Measurements from ENCODE around the gene GPR85.

GRCh38 chr7:113040849-113041248 is 45.8 kb downstream of the GPR85 start:
- TF ChIP-seq EZH2 (optimal IDR thresholded peaks at IDR 0.05; ENCODE audit: low read depth, low read length) = no peak
- TF ChIP-seq, protein P1, sequence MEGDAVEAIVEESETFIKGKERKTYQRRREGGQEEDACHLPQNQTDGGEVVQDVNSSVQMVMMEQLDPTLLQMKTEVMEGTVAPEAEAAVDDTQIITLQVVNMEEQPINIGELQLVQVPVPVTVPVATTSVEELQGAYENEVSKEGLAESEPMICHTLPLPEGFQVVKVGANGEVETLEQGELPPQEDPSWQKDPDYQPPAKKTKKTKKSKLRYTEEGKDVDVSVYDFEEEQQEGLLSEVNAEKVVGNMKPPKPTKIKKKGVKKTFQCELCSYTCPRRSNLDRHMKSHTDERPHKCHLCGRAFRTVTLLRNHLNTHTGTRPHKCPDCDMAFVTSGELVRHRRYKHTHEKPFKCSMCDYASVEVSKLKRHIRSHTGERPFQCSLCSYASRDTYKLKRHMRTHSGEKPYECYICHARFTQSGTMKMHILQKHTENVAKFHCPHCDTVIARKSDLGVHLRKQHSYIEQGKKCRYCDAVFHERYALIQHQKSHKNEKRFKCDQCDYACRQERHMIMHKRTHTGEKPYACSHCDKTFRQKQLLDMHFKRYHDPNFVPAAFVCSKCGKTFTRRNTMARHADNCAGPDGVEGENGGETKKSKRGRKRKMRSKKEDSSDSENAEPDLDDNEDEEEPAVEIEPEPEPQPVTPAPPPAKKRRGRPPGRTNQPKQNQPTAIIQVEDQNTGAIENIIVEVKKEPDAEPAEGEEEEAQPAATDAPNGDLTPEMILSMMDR (IDR thresholded peaks at IDR 0.05; ENCODE audit: low read length) = no peak

All from MM.1S (cell line).